HL-60 (cell line): ENCODE measurements around the gene NFIB.

ENCODE experiments used
- DNase-seq, 2 experiments: peaks; one replicate each; pipeline ENCODE4 v3.0.0-alpha.2; 2010 to 2020; ENCODE audit warnings: low read depth in 1 of 2, low spot score in 1 of 2
- H3K27ac ChIP-seq: fragments of 250-450 bp; sonication (Bioruptor Pico); replicated peaks from 2 replicates; pipeline ENCODE4 v1.5.1; 2020; ENCODE audit warnings: mild to moderate bottlenecking, moderate library complexity
- H3K27me3 ChIP-seq: fragments of 250-450 bp; sonication (Bioruptor Pico); 2 replicates; pipeline ENCODE4 v1.5.1; 2021; ENCODE audit warnings: mild to moderate bottlenecking, moderate library complexity; ENCODE audit not compliant: insufficient read depth, poor library complexity, severe bottlenecking
- H3K4me3 ChIP-seq: replicated peaks from 2 replicates; pipeline ENCODE4 v1.5.1; 2011; ENCODE audit warnings: mild to moderate bottlenecking, control low read depth, low read length; ENCODE audit not compliant: insufficient read depth
- GABPA ChIP-seq: IDR thresholded peaks from 2 replicates; pipeline ENCODE4 v1.6.1; 2012; ENCODE audit warnings: low read depth
- POLR2AphosphoS5 ChIP-seq: IDR thresholded peaks from 2 replicates; pipeline ENCODE4 v1.6.1; 2012; ENCODE audit warnings: low read depth
- SPI1 ChIP-seq: IDR thresholded peaks from 2 replicates; pipeline ENCODE4 v1.6.1; 2012; ENCODE audit warnings: low read depth, mild to moderate bottlenecking, borderline replicate concordance
- TF ChIP-seq, protein P1 (sequence below): IDR thresholded peaks from one replicate; pipeline ENCODE4 v1.5.1; 2011; ENCODE audit warnings: low read length, control low read depth, inconsistent platforms; ENCODE audit not compliant: insufficient read depth
- TF ChIP-seq, protein P2 (sequence below): IDR thresholded peaks from 2 replicates; pipeline ENCODE4 v1.6.1; 2012; ENCODE audit warnings: low read depth; ENCODE audit not compliant: insufficient replicate concordance

Gene NFIB

DNA sequence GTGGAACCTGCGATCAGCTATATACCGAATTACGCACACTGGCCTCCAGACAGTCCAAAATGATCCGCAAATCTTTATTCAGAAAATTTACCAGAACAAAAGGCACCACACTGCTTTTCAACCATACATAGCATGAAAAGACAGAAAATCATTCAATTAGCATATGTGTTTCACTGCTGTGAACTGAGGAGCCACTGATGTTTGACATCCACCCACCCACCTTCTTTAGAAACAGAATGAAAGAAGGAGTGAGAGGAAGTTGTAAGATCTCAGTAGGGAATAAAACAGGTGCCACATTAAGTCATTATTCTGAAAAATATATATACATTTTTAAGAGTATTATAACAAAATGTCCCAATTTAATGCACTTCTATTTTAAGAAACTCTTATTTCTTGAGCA, 156.8 kb downstream of the NFIB start:
- Histone ChIP-seq H3K27me3 (no peaks in the 10 kb centered on the region), H3K4me3 (no peak overlapping the region), H3K27ac (no peak overlapping the region)
- DNase-seq = no peak
- TF ChIP-seq POLR2AphosphoS5 (no peak), SPI1 (no peak), GABPA (no peak)
- TF ChIP-seq, protein P1, sequence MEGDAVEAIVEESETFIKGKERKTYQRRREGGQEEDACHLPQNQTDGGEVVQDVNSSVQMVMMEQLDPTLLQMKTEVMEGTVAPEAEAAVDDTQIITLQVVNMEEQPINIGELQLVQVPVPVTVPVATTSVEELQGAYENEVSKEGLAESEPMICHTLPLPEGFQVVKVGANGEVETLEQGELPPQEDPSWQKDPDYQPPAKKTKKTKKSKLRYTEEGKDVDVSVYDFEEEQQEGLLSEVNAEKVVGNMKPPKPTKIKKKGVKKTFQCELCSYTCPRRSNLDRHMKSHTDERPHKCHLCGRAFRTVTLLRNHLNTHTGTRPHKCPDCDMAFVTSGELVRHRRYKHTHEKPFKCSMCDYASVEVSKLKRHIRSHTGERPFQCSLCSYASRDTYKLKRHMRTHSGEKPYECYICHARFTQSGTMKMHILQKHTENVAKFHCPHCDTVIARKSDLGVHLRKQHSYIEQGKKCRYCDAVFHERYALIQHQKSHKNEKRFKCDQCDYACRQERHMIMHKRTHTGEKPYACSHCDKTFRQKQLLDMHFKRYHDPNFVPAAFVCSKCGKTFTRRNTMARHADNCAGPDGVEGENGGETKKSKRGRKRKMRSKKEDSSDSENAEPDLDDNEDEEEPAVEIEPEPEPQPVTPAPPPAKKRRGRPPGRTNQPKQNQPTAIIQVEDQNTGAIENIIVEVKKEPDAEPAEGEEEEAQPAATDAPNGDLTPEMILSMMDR = no peak
- TF ChIP-seq, protein P2, sequence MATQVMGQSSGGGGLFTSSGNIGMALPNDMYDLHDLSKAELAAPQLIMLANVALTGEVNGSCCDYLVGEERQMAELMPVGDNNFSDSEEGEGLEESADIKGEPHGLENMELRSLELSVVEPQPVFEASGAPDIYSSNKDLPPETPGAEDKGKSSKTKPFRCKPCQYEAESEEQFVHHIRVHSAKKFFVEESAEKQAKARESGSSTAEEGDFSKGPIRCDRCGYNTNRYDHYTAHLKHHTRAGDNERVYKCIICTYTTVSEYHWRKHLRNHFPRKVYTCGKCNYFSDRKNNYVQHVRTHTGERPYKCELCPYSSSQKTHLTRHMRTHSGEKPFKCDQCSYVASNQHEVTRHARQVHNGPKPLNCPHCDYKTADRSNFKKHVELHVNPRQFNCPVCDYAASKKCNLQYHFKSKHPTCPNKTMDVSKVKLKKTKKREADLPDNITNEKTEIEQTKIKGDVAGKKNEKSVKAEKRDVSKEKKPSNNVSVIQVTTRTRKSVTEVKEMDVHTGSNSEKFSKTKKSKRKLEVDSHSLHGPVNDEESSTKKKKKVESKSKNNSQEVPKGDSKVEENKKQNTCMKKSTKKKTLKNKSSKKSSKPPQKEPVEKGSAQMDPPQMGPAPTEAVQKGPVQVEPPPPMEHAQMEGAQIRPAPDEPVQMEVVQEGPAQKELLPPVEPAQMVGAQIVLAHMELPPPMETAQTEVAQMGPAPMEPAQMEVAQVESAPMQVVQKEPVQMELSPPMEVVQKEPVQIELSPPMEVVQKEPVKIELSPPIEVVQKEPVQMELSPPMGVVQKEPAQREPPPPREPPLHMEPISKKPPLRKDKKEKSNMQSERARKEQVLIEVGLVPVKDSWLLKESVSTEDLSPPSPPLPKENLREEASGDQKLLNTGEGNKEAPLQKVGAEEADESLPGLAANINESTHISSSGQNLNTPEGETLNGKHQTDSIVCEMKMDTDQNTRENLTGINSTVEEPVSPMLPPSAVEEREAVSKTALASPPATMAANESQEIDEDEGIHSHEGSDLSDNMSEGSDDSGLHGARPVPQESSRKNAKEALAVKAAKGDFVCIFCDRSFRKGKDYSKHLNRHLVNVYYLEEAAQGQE = no peak

DNA sequence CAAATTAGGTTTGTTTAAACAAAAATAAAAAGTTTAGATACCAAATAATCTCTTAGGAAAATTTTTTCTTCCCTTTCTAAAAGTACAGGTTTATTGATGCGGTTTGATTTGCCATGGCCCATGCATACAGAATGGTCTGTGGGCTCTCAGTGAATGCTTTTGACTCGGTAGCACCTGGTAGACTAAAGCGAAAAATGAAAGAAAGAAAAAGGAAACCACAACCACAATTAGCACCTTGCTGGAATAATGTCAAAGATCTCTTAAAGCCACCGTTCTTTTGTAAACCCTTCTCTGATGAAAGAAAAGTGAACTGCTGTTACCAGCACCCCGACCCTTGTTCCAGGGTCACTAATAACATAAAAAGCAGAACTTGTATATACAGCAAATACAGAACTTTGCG, 157.9 kb downstream of the NFIB start:
- Histone ChIP-seq H3K27ac (no peak overlapping the region), H3K4me3 (no peak overlapping the region), H3K27me3 (no peaks in the 10 kb centered on the region)
- TF ChIP-seq, protein P1 = no peak
- TF ChIP-seq, protein P2 = no peak
- no peak for TF ChIP-seq SPI1
- no peak for TF ChIP-seq GABPA
- TF ChIP-seq POLR2AphosphoS5 = no peak
- DNase-seq = no peak

DNA sequence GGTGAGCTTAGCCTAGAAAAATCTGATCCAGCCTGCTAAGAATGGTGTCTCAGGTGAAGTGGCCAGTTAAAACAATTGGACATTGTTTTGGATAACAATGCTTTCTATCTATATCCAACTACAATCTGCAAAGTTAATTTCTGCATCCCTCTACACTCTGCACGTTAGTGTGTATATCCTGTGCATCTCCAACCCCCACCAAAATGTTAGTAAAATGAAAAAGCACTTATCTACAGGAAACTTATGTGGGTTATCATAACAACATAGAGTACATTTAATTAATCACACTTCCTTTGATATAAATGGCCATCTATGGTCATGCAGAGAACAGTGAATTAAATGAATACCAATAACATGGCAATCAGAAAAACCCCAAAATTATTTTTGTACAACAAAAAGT, 158.7 kb downstream of the NFIB start:
- no peak for DNase-seq
- TF ChIP-seq, protein P2 = no peak
- TF ChIP-seq GABPA (no peak), SPI1 (no peak), POLR2AphosphoS5 (no peak)
- TF ChIP-seq, protein P1 = no peak
- no peaks in the 10 kb centered on the region for H3K27me3 ChIP-seq
- H3K27ac ChIP-seq = no peak overlapping the region
- H3K4me3 ChIP-seq = no peak overlapping the region
